ENCODE data around the gene PCSK5. TPM values are rescaled to one million over a fixed set of nuclear protein-coding genes. Genes with fewer than 3 reads are reported as not detected.

PCSK5 gene
- total RNA-seq, 2 experiments from 2014 or later, result 14.4 to 15.2 TPM

DNA sequence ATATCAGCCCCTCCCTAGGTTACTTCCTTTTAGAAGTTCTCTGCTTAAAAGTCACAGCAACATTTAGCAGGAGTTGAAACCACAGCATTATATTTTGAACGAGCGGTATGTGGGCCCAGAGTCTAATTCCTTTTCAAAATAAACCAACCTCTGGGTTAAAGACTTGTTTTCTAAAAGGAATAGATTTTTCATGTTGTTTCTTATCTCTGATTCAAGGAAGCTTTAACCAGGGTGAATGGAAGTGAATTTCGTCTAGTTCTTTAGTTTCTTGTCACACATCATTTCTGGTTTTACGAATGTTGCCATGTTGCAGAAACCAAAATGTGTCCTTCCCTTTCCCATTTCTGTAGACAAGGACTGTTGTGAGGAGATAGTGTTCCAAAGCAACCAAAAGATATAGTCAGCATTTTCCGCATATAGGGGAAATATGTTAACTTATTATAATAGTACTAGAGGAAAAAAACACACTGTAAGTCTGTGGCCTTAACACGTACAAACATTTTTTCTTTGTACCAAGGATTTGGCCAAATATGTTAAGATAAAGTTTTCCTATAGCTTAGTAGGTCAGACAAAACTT lies 142.4 kb downstream of the PCSK5 start:
- no peak overlapping the region for H3K4me3 ChIP-seq (ENCODE audit: low read length)
- intact Hi-C loops (cut with DNase I, micrococcal nuclease), result no loop called here
- peaks cover 19% of the 10 kb centered on the region for H3K4me1 ChIP-seq (ENCODE audit: insufficient read depth, low read length)
- H3K36me3 ChIP-seq (ENCODE audit: insufficient read depth, low read length), result no peaks in the 10 kb centered on the region
- no peaks in the 10 kb centered on the region for H3K27me3 ChIP-seq (ENCODE audit: control insufficient read depth in 1 of 2, insufficient read depth in 2 of 2, low read length in 2 of 2)
- CTCF ChIA-PET, result no interaction called here
- peaks cover 65% of the 10 kb centered on the region for H3K4me1 Mint-ChIP-seq (ENCODE audit: low read depth)
- DNase-seq (peak in 1 of 14 experiments; percentile 27), ATAC-seq (ENCODE audit: poor library complexity) (peak; percentile 60)
- H3K27me3 Mint-ChIP-seq, result no peaks in the 10 kb centered on the region
- POLR2A ChIA-PET, result no interaction called here
- peak overlapping the region; percentile 88 for H3K27ac Mint-ChIP-seq
- H3K9me3 ChIP-seq (ENCODE audit: control insufficient read depth in 1 of 2, insufficient read depth in 1 of 2, low read length in 2 of 2), result no peaks in the 10 kb centered on the region
- peak overlapping the region; percentile 67 for H3K4me3 Mint-ChIP-seq
- H3K27ac ChIP-seq (ENCODE audit: low read depth in 1 of 2, low read length in 2 of 2), result no peak overlapping the region
- H3K9me3 Mint-ChIP-seq, result no peaks in the 10 kb centered on the region
- peaks cover 73% of the 10 kb centered on the region for H3K36me3 Mint-ChIP-seq (ENCODE audit: low read depth)
- TF ChIP-seq CTCF (IDR thresholded peaks at IDR 0.05), result no peak

DNA sequence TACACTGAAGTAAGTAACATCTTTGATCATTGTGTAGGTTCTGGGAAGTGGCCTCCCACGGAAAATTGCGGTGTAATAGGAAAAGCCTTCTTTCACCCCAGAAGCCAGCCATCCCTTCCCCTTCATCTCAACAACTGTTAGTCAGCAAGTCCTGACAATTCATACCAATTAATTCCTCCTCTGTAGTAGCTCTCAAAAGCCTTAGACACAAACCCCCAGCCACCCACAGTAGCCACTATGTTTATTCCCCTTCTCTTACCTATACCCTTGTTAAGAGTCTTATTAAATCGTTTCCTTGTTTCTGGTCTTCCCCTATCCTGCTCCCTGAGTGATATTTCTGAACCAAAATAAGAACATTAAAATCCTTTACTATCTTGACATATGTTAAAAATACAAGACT lies 143.6 kb downstream of the PCSK5 start:
- no peak for TF ChIP-seq CTCF (IDR thresholded peaks at IDR 0.05)
- Mint-ChIP-seq H3K4me3 (no peak overlapping the region), H3K9me3 (no peaks in the 10 kb centered on the region), H3K27me3 (no peaks in the 10 kb centered on the region), H3K36me3 (ENCODE audit: low read depth) (peaks cover 75% of the 10 kb centered on the region), H3K4me1 (ENCODE audit: low read depth) (peaks cover 53% of the 10 kb centered on the region), H3K27ac (peak overlapping the region; percentile 88)
- Histone ChIP-seq H3K36me3 (ENCODE audit: insufficient read depth, low read length) (no peaks in the 10 kb centered on the region), H3K4me1 (ENCODE audit: insufficient read depth, low read length) (peaks cover 8% of the 10 kb centered on the region), H3K27ac (ENCODE audit: low read depth in 1 of 2, low read length in 2 of 2) (no peak overlapping the region), H3K27me3 (ENCODE audit: control insufficient read depth in 1 of 2, insufficient read depth in 2 of 2, low read length in 2 of 2) (no peaks in the 10 kb centered on the region), H3K9me3 (ENCODE audit: control insufficient read depth in 1 of 2, insufficient read depth in 1 of 2, low read length in 2 of 2) (no peaks in the 10 kb centered on the region), H3K4me3 (ENCODE audit: low read length) (no peak overlapping the region)
- POLR2A ChIA-PET, result no interaction called here
- CTCF ChIA-PET, result no interaction called here
- ATAC-seq (ENCODE audit: poor library complexity), result no peak
- DNase-seq, result no peak
- intact Hi-C loops (cut with DNase I, micrococcal nuclease), result no loop called here

DNA sequence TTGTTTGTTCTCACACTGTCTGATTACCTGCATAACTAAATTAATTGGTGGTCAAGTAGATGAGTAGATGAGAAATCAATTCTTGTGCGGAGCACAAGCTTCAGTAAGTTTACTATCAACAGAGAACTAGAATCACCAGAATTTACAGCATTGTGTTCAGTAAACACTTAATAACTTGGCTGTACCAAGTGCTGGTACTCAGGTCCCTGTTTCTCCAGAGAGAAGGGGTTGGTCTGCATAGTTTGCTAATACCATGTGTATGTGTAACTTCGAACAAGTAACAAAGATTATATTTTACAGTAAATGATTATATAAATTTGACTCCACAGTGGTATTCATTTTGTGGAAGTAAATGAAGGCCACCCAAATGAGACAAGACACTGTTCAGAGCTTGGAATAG lies 146.3 kb downstream of the PCSK5 start:
- intact Hi-C loops (cut with DNase I, micrococcal nuclease), result no loop called here
- Mint-ChIP-seq H3K27me3 (no peaks in the 10 kb centered on the region), H3K36me3 (ENCODE audit: low read depth) (peaks cover 64% of the 10 kb centered on the region), H3K4me3 (no peak overlapping the region), H3K4me1 (ENCODE audit: low read depth) (peaks cover 39% of the 10 kb centered on the region), H3K27ac (no peak overlapping the region), H3K9me3 (no peaks in the 10 kb centered on the region)
- H3K4me1 ChIP-seq (ENCODE audit: insufficient read depth, low read length), result peaks cover 8% of the 10 kb centered on the region
- DNase-seq, result no peak
- no peak for TF ChIP-seq CTCF (IDR thresholded peaks at IDR 0.05)
- H3K9me3 ChIP-seq (ENCODE audit: control insufficient read depth in 1 of 2, insufficient read depth in 1 of 2, low read length in 2 of 2), result no peaks in the 10 kb centered on the region
- H3K27ac ChIP-seq (ENCODE audit: low read depth in 1 of 2, low read length in 2 of 2), result no peak overlapping the region
- ChIA-PET POLR2A (no interaction called here), CTCF (no interaction called here)
- no peak overlapping the region for H3K4me3 ChIP-seq (ENCODE audit: low read length)
- no peaks in the 10 kb centered on the region for H3K36me3 ChIP-seq (ENCODE audit: insufficient read depth, low read length)
- ATAC-seq (ENCODE audit: poor library complexity), result no peak
- no peaks in the 10 kb centered on the region for H3K27me3 ChIP-seq (ENCODE audit: control insufficient read depth in 1 of 2, insufficient read depth in 2 of 2, low read length in 2 of 2)

All from CD4-positive, alpha-beta T cell (primary cell).